ENCODE results near the gene TSHZ1. TPM values are rescaled to one million over a fixed set of nuclear protein-coding genes. Genes with fewer than 3 reads are reported as not detected.
"Not testable (repeated sequence)": the region's sequence is repeated elsewhere in the genome, so short reads cannot be mapped to it uniquely, and the experiment has no call there.

TSHZ1 gene
- polyA plus RNA-seq, 12 donors, result 19.5 to 200 (median 22.1) TPM

GRCh38 chr18:75178376-75178775 lies 32.2 kb upstream of the TSHZ1 start:
- no peak for DNase-seq

- DNase-seq, result no peak
Measured at GRCh38 chr18:75179819-75180600, 30.6 kb upstream of the TSHZ1 start.

- no peak for DNase-seq
Measured at GRCh38 chr18:75183524-75183923, 27.1 kb upstream of the TSHZ1 start.

GRCh38 chr18:75183973-75184493 lies 26.6 kb upstream of the TSHZ1 start:
- no peak for DNase-seq

- DNase-seq, result no peak
Measured at GRCh38 chr18:75185460-75185859, 25.1 kb upstream of the TSHZ1 start.

GRCh38 chr18:75187702-75188101 lies 22.9 kb upstream of the TSHZ1 start:
- DNase-seq, result not testable (repeated sequence)

GRCh38 chr18:75189696-75190095 lies 20.9 kb upstream of the TSHZ1 start:
- DNase-seq, result no peak

GRCh38 chr18:75192899-75193298 lies 17.7 kb upstream of the TSHZ1 start:
- DNase-seq, result no peak

- DNase-seq, result no peak
Measured at GRCh38 chr18:75198036-75198435, 12.6 kb upstream of the TSHZ1 start.

GRCh38 chr18:75199327-75199726 lies 11.3 kb upstream of the TSHZ1 start:
- DNase-seq, result no peak

- DNase-seq, result no peak
Measured at GRCh38 chr18:75200071-75200470, 10.5 kb upstream of the TSHZ1 start.

GRCh38 chr18:75200605-75201280 lies 9.9 kb upstream of the TSHZ1 start:
- peak; percentile 61 for DNase-seq

- DNase-seq, result peak; percentile 59
Measured at GRCh38 chr18:75201282-75202270, 9.0 kb upstream of the TSHZ1 start.

GRCh38 chr18:75202696-75203365 lies 7.8 kb upstream of the TSHZ1 start:
- DNase-seq, result no peak

GRCh38 chr18:75203416-75204268 lies 7.0 kb upstream of the TSHZ1 start:
- no peak for DNase-seq

GRCh38 chr18:75204269-75204731 lies 6.3 kb upstream of the TSHZ1 start:
- peak; percentile 52 for DNase-seq

- no peak for DNase-seq
Measured at GRCh38 chr18:75204732-75205513, 5.7 kb upstream of the TSHZ1 start.

GRCh38 chr18:75205514-75206132 lies 5.0 kb upstream of the TSHZ1 start:
- DNase-seq, result no peak

All from muscle of arm (tissue), 12 donors.